ENCODE results near the gene FAM167B. TPM values are rescaled to one million over a fixed set of nuclear protein-coding genes. Genes with fewer than 3 reads are reported as not detected.
A peak's percentile ranks its signal among the peaks of the same experiment; 100 is the strongest.
"Not testable (repeated sequence)": the region's sequence is repeated elsewhere in the genome, so short reads cannot be mapped to it uniquely, and the experiment has no call there.

Gene FAM167B
- total RNA-seq, 3 donors from 2014 or later (not counting 1 experiment from before 2014, with no cell fraction given), result 0.54 to 1.3 (median 0.80) TPM

GRCh38 chr1:32289256-32289655, 42.2 kb downstream of the FAM167B start:
- no peak overlapping the region for H3K4me3 ChIP-seq (ENCODE audit: low read length)
- peaks cover 28% of the 10 kb centered on the region for H3K4me1 ChIP-seq (ENCODE audit: control insufficient read depth, insufficient read depth, low read length)
- no peak for TF ChIP-seq CTCF (IDR thresholded peaks at IDR 0.05)
- H3K27ac ChIP-seq (ENCODE audit: low read length), result no peak overlapping the region
- H3K9me3 Mint-ChIP-seq, result no peaks in the 10 kb centered on the region
- H3K36me3 ChIP-seq (ENCODE audit: control insufficient read depth, insufficient read depth, low read length), result peaks cover 16% of the 10 kb centered on the region
- intact Hi-C loops (cut with micrococcal nuclease), result no loop called here
- 100% methylated on average over 4 of the region's 7 CpGs for WGBS (ENCODE audit: insufficient coverage)
- H3K36me3 Mint-ChIP-seq, result no peaks in the 10 kb centered on the region
- no peak overlapping the region for H3K27ac Mint-ChIP-seq
- DNase-seq, result no peak
- H3K4me1 Mint-ChIP-seq, result peaks cover 15 to 22% of the 10 kb centered on the region in 2 donors
- no peaks in the 10 kb centered on the region for H3K27me3 Mint-ChIP-seq (ENCODE audit: low read depth in 2 of 2)
- H3K27me3 ChIP-seq (ENCODE audit: control insufficient read depth, insufficient read depth, low read length), result no peaks in the 10 kb centered on the region
- no peaks in the 10 kb centered on the region for H3K9me3 ChIP-seq (ENCODE audit: control insufficient read depth, insufficient read depth, low read length)
- H3K4me3 Mint-ChIP-seq, result peak overlapping the region; percentile 17
- no peak for ATAC-seq

GRCh38 chr1:32291145-32291707, 44.2 kb downstream of the FAM167B start:
- Mint-ChIP-seq H3K9me3 (no peaks in the 10 kb centered on the region), H3K4me1 (peaks cover 30 to 37% of the 10 kb centered on the region in 2 donors), H3K4me3 (peak overlapping the region; percentile 99), H3K27me3 (ENCODE audit: low read depth in 2 of 2) (no peaks in the 10 kb centered on the region), H3K27ac (peak overlapping the region; percentile 97 to 98), H3K36me3 (no peaks in the 10 kb centered on the region)
- H3K4me3 ChIP-seq (ENCODE audit: low read length), result peak overlapping the region; percentile 96
- TF ChIP-seq CTCF (IDR thresholded peaks at IDR 0.05), result no peak
- intact Hi-C loops (cut with micrococcal nuclease), result loop anchor here (2.0 to 5.0 kb wide), 2 partner anchors 40 to 361 kb away; partner anchors contain the start of genes LCK, RBBP4 and ZBTB8OS
- H3K4me1 ChIP-seq (ENCODE audit: control insufficient read depth, insufficient read depth, low read length), result peaks cover 40% of the 10 kb centered on the region
- DNase-seq (no peak), ATAC-seq (no peak)
- peak overlapping the region; percentile 77 for H3K27ac ChIP-seq (ENCODE audit: low read length)
- no peaks in the 10 kb centered on the region for H3K27me3 ChIP-seq (ENCODE audit: control insufficient read depth, insufficient read depth, low read length)
- 40% methylated on average over 9 of the region's 10 CpGs for WGBS (ENCODE audit: insufficient coverage)
- no peaks in the 10 kb centered on the region for H3K9me3 ChIP-seq (ENCODE audit: control insufficient read depth, insufficient read depth, low read length)
- H3K36me3 ChIP-seq (ENCODE audit: control insufficient read depth, insufficient read depth, low read length), result peaks cover under 1% of the 10 kb centered on the region

- peak within 1 kb of the TSS; percentile 96 for H3K4me3 ChIP-seq (ENCODE audit: low read length)
- peak within 1 kb of the TSS; percentile 97 to 98 for H3K27ac Mint-ChIP-seq
- H3K9me3 ChIP-seq (ENCODE audit: control insufficient read depth, insufficient read depth, low read length), result no peaks in the 10 kb centered on the region
- peaks cover 43% of the 10 kb centered on the region for H3K4me1 ChIP-seq (ENCODE audit: control insufficient read depth, insufficient read depth, low read length)
- H3K27ac ChIP-seq (ENCODE audit: low read length), result peak within 1 kb of the TSS; percentile 77
- TF ChIP-seq CTCF (IDR thresholded peaks at IDR 0.05), result no peak
- no peaks in the 10 kb centered on the region for H3K36me3 Mint-ChIP-seq
- DNase-seq (peak; percentile 94 to 97), ATAC-seq (peak; percentile 96 to 99 (median 97))
- H3K4me1 Mint-ChIP-seq, result peaks cover 37 to 44% of the 10 kb centered on the region in 2 donors
- peak within 1 kb of the TSS; percentile 99 for H3K4me3 Mint-ChIP-seq
- H3K9me3 Mint-ChIP-seq, result no peaks in the 10 kb centered on the region
- H3K36me3 ChIP-seq (ENCODE audit: control insufficient read depth, insufficient read depth, low read length), result no peaks in the 10 kb centered on the region
- H3K27me3 ChIP-seq (ENCODE audit: control insufficient read depth, insufficient read depth, low read length), result no peaks in the 10 kb centered on the region
- no peaks in the 10 kb centered on the region for H3K27me3 Mint-ChIP-seq (ENCODE audit: low read depth in 2 of 2)
- intact Hi-C loops (cut with micrococcal nuclease), result loop anchor here (1.0 to 5.0 kb wide), 4 partner anchors 41 to 360 kb away; partner anchors contain the start of genes KPNA6, LCK, RBBP4 and ZBTB8OS
- WGBS (ENCODE audit: insufficient coverage), result under 1% methylated on average over 67 of the region's 67 CpGs
These were observed 44.9 kb downstream of the FAM167B start, which contains the start of gene HDAC1 for GRCh38 chr1:32291708-32292538. Gene HDAC1, plus strand, starts transcription at chr1:32292083. Its CDS starts 87 bp downstream, at chr1:32292170.

GRCh38 chr1:32298211-32298610, 51.2 kb downstream of the FAM167B start:
- H3K27me3 Mint-ChIP-seq (ENCODE audit: low read depth in 2 of 2); H3K9me3 Mint-ChIP-seq; H3K27ac Mint-ChIP-seq; H3K27ac ChIP-seq (ENCODE audit: low read length); H3K36me3 Mint-ChIP-seq; H3K4me3 Mint-ChIP-seq; intact Hi-C loops (cut with micrococcal nuclease); ATAC-seq; DNase-seq; H3K4me3 ChIP-seq (ENCODE audit: low read length); H3K27me3 ChIP-seq (ENCODE audit: control insufficient read depth, insufficient read depth, low read length); H3K9me3 ChIP-seq (ENCODE audit: control insufficient read depth, insufficient read depth, low read length): not testable (repeated sequence)
- peaks cover 41 to 53% of the 10 kb centered on the region in 2 donors for H3K4me1 Mint-ChIP-seq
- Histone ChIP-seq H3K36me3 (ENCODE audit: control insufficient read depth, insufficient read depth, low read length) (peaks cover 10% of the 10 kb centered on the region), H3K4me1 (ENCODE audit: control insufficient read depth, insufficient read depth, low read length) (peaks cover 25% of the 10 kb centered on the region)
- 96% methylated on average over 16 of the region's 16 CpGs for WGBS (ENCODE audit: insufficient coverage)
